Dendritic cell treated with granulocyte-macrophage colony-stimulating factor and Interleukin-4, amounts not matched to agents 40 ng/mL and 50 ng/mL, for 4 days (primary cell): Measurements from ENCODE around the gene TECPR2.
A peak's percentile ranks its signal among the peaks of the same experiment; 100 is the strongest.
"Not testable (repeated sequence)": the region's sequence is repeated elsewhere in the genome, so short reads cannot be mapped to it uniquely, and the experiment has no call there.

Experiments
- H3K27ac Mint-ChIP-seq: one replicate; pipeline ENCODE4 v1.8.0; 2022; ENCODE audit warnings: mild to moderate bottlenecking, mixed read lengths
- H3K27me3 Mint-ChIP-seq: one replicate; pipeline ENCODE4 v1.8.0; 2022; ENCODE audit warnings: mild to moderate bottlenecking, mixed read lengths
- H3K36me3 Mint-ChIP-seq: one replicate; pipeline ENCODE4 v1.8.0; 2022; ENCODE audit warnings: low read depth, mixed read lengths
- H3K4me1 Mint-ChIP-seq: one replicate; pipeline ENCODE4 v1.8.0; 2022; ENCODE audit warnings: low read depth, mixed read lengths
- H3K4me3 Mint-ChIP-seq: one replicate; pipeline ENCODE4 v1.8.0; 2022; ENCODE audit warnings: mild to moderate bottlenecking, moderate library complexity, mixed read lengths
- H3K9me3 Mint-ChIP-seq: one replicate; pipeline ENCODE4 v1.8.0; 2022; ENCODE audit warnings: mixed read lengths
- intact Hi-C: fragments of 100-400 bp; cut with micrococcal nuclease; formaldehyde crosslinking; loops from one replicate; pipeline ENCODE4 v1.15.0; 2022

The TECPR2 gene

GRCh38 chr14:102516531-102517391 lies 154.0 kb downstream of the TECPR2 start:
- Mint-ChIP-seq H3K4me1 (peaks cover 10% of the 10 kb centered on the region), H3K27ac (peak overlapping the region; percentile 89), H3K36me3 (no peaks in the 10 kb centered on the region), H3K27me3 (peaks cover 31% of the 10 kb centered on the region), H3K9me3 (no peaks in the 10 kb centered on the region), H3K4me3 (peak overlapping the region; percentile 74)
- intact Hi-C loops, result loop anchor here (1.0 kb wide), 1 partner anchor 78 kb away; no protein-coding TSS in a partner anchor

GRCh38 chr14:102517392-102518062 lies 154.8 kb downstream of the TECPR2 start:
- Mint-ChIP-seq H3K4me3 (peak overlapping the region; percentile 84), H3K27ac (peak overlapping the region; percentile 89), H3K36me3 (no peaks in the 10 kb centered on the region), H3K4me1 (peaks cover 10% of the 10 kb centered on the region), H3K9me3 (no peaks in the 10 kb centered on the region), H3K27me3 (peaks cover 34% of the 10 kb centered on the region)
- intact Hi-C loops, result no loop called here

- Mint-ChIP-seq H3K27ac (peak overlapping the region; percentile 89), H3K9me3 (no peaks in the 10 kb centered on the region), H3K4me1 (peaks cover 15% of the 10 kb centered on the region), H3K27me3 (peaks cover 41% of the 10 kb centered on the region), H3K4me3 (peak overlapping the region; percentile 84), H3K36me3 (no peaks in the 10 kb centered on the region)
- intact Hi-C loops, result no loop called here
Observed at GRCh38 chr14:102518063-102518648, 155.4 kb downstream of the TECPR2 start.

GRCh38 chr14:102519709-102520108 lies 157.0 kb downstream of the TECPR2 start:
- H3K36me3 Mint-ChIP-seq, H3K27ac Mint-ChIP-seq, H3K4me3 Mint-ChIP-seq, H3K9me3 Mint-ChIP-seq, intact Hi-C loops: not testable (repeated sequence)
- H3K4me1 Mint-ChIP-seq, result peaks cover 24% of the 10 kb centered on the region
- peaks cover 38% of the 10 kb centered on the region for H3K27me3 Mint-ChIP-seq

GRCh38 chr14:102523200-102523568 lies 160.4 kb downstream of the TECPR2 start:
- Mint-ChIP-seq H3K36me3 (no peaks in the 10 kb centered on the region), H3K27me3 (peaks cover 22% of the 10 kb centered on the region), H3K9me3 (no peaks in the 10 kb centered on the region), H3K4me3 (no peak overlapping the region), H3K4me1 (peaks cover 37% of the 10 kb centered on the region), H3K27ac (peak overlapping the region; percentile 93)
- intact Hi-C loops, result no loop called here

GRCh38 chr14:102523569-102524450 lies 161.1 kb downstream of the TECPR2 start:
- Mint-ChIP-seq H3K9me3 (no peaks in the 10 kb centered on the region), H3K27ac (peak overlapping the region; percentile 93), H3K4me3 (peak overlapping the region; percentile 26), H3K36me3 (no peaks in the 10 kb centered on the region), H3K4me1 (peaks cover 38% of the 10 kb centered on the region), H3K27me3 (peaks cover 17% of the 10 kb centered on the region)
- intact Hi-C loops, result loop anchor here (2.0 kb wide), 2 partner anchors 31 to 69 kb away; partner anchors contain the start of gene RCOR1

- intact Hi-C loops, result loop anchor here (2.0 kb wide), 2 partner anchors 30 to 68 kb away; partner anchors contain the start of gene RCOR1
Observed at GRCh38 chr14:102524451-102525218, 161.9 kb downstream of the TECPR2 start.

GRCh38 chr14:102525219-102525928 lies 162.6 kb downstream of the TECPR2 start:
- Mint-ChIP-seq H3K36me3 (no peaks in the 10 kb centered on the region), H3K27me3 (peaks cover 15% of the 10 kb centered on the region), H3K9me3 (no peaks in the 10 kb centered on the region), H3K27ac (peak overlapping the region; percentile 93), H3K4me3 (peak overlapping the region; percentile 90), H3K4me1 (peaks cover 46% of the 10 kb centered on the region)
- intact Hi-C loops, result loop anchor here (2.0 kb wide), 2 partner anchors 29 to 67 kb away; partner anchors contain the start of gene RCOR1

More at GRCh38 chr14:102524451-102525218, 161.9 kb downstream of the TECPR2 start:
- Mint-ChIP-seq H3K4me3 (peak overlapping the region; percentile 90), H3K9me3 (no peaks in the 10 kb centered on the region), H3K27me3 (peaks cover 17% of the 10 kb centered on the region), H3K4me1 (peaks cover 39% of the 10 kb centered on the region), H3K36me3 (no peaks in the 10 kb centered on the region), H3K27ac (peak overlapping the region; percentile 93)

- H3K4me3 Mint-ChIP-seq, result peak overlapping the region; percentile 90
- H3K27me3 Mint-ChIP-seq, result peaks cover 15% of the 10 kb centered on the region
- peaks cover 52% of the 10 kb centered on the region for H3K4me1 Mint-ChIP-seq
- no peaks in the 10 kb centered on the region for H3K36me3 Mint-ChIP-seq
- intact Hi-C loops, result loop anchor here (2.0 kb wide), 2 partner anchors 29 to 67 kb away; partner anchors contain the start of gene RCOR1
- peak overlapping the region; percentile 93 for H3K27ac Mint-ChIP-seq
- H3K9me3 Mint-ChIP-seq, result no peaks in the 10 kb centered on the region
Observed at GRCh38 chr14:102525929-102526497, 163.3 kb downstream of the TECPR2 start.

GRCh38 chr14:102528431-102529170 lies 165.9 kb downstream of the TECPR2 start:
- peaks cover 3% of the 10 kb centered on the region for H3K27me3 Mint-ChIP-seq
- peak overlapping the region; percentile 88 for H3K27ac Mint-ChIP-seq
- H3K4me1 Mint-ChIP-seq, result peaks cover 49% of the 10 kb centered on the region
- no peaks in the 10 kb centered on the region for H3K36me3 Mint-ChIP-seq
- H3K4me3 Mint-ChIP-seq, result peak overlapping the region; percentile 42
- no peaks in the 10 kb centered on the region for H3K9me3 Mint-ChIP-seq
- intact Hi-C loops, result loop anchor here (1.0 kb wide), 1 partner anchor 27 kb away; no protein-coding TSS in a partner anchor

GRCh38 chr14:102530828-102531478 lies 168.2 kb downstream of the TECPR2 start:
- intact Hi-C loops, result no loop called here
- peak overlapping the region; percentile 88 for H3K27ac Mint-ChIP-seq
- peaks cover 33% of the 10 kb centered on the region for H3K4me1 Mint-ChIP-seq
- no peaks in the 10 kb centered on the region for H3K36me3 Mint-ChIP-seq
- H3K4me3 Mint-ChIP-seq, result peak overlapping the region; percentile 51
- H3K9me3 Mint-ChIP-seq, result no peaks in the 10 kb centered on the region
- no peaks in the 10 kb centered on the region for H3K27me3 Mint-ChIP-seq
